SK-N-SH (cell line): ENCODE measurements around the gene HIGD1B.

Source experiments
- CHD2 ChIP-seq: fragments of 150-350 bp; IDR thresholded peaks from 2 replicates; pipeline ENCODE4 v1.6.1; 2018; ENCODE audit warnings: low read length; ENCODE audit not compliant: partially characterized antibody
- CTCF ChIP-seq: fragments of 200-600 bp; sonication (generic); IDR thresholded peaks from 2 replicates; pipeline ENCODE4 v1.6.1; 2017; ENCODE audit warnings: antibody characterized with exemption, mild to moderate bottlenecking, moderate library complexity
- EP300 ChIP-seq, 2 experiments: IDR thresholded peaks; 2 replicates each; pipeline versions ENCODE4 v1.4.0 to v1.6.1; 2012; ENCODE audit warnings: borderline replicate concordance in 1 of 2, low read depth in 1 of 2, low read length in 1 of 2
- EZH2phosphoT487 ChIP-seq: fragments of 200-600 bp; sonication (generic); IDR thresholded peaks from 2 replicates; pipeline ENCODE4 v1.6.1; 2017; ENCODE audit warnings: low read depth, mixed run types, mild to moderate bottlenecking, antibody characterized with exemption, moderate library complexity, borderline replicate concordance
- GATA2 ChIP-seq: sonication (generic); formaldehyde crosslinking; IDR thresholded peaks from 2 replicates; pipeline ENCODE4 v1.5.0; 2020; ENCODE audit warnings: mild to moderate bottlenecking, missing genetic modification reagents
- JUND ChIP-seq: IDR thresholded peaks from 2 replicates; pipeline ENCODE4 v1.4.0; 2012
- MAX ChIP-seq: IDR thresholded peaks from 2 replicates; pipeline ENCODE4 v1.4.0; 2012; ENCODE audit warnings: low read depth
- MEF2A ChIP-seq: IDR thresholded peaks from 2 replicates; pipeline ENCODE4 v1.4.0; 2012; ENCODE audit warnings: low read depth, borderline replicate concordance
- POLR2AphosphoS5 ChIP-seq: IDR thresholded peaks from 2 replicates; pipeline ENCODE4 v1.6.1; 2012; ENCODE audit warnings: low read depth, low read length
- RCOR1 ChIP-seq: fragments of 150-350 bp; IDR thresholded peaks from 2 replicates; pipeline ENCODE4 v1.6.1; 2017; ENCODE audit warnings: antibody characterized with exemption, low read length
- RFX5 ChIP-seq: IDR thresholded peaks from 2 replicates; pipeline ENCODE4 v1.6.1; 2012; ENCODE audit warnings: mild to moderate bottlenecking, improper control_type of control experiment, low read length
- SIN3A ChIP-seq: IDR thresholded peaks from 2 replicates; pipeline ENCODE4 v1.6.1; 2012; ENCODE audit warnings: low read depth, mild to moderate bottlenecking, low read length, moderate library complexity, borderline replicate concordance
- TAF1 ChIP-seq: IDR thresholded peaks from 2 replicates; pipeline ENCODE4 v1.6.1; 2012; ENCODE audit warnings: low read depth, mild to moderate bottlenecking, low read length, moderate library complexity, borderline replicate concordance
- USF1 ChIP-seq: IDR thresholded peaks from 2 replicates; pipeline ENCODE4 v1.4.0; 2012; ENCODE audit warnings: low read depth, borderline replicate concordance

DNA sequence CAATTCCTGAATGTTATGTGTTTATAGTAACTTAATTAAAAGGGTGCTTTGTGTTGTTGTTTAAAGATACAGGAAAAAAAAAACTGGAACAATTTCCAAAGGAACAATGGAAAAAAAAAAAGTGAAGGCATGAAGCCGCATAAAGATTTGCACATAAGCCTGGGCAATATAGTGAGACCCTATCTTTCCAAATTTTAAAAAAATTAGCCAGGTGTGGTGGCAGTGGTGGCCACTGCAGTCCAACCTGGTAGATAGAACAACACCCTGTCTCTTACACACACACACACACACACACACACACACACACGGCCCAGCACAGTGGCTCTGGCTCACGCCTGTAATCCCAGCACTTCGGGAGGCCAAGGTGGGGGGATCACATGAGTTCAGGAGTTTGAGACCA lies 39.5 kb upstream of the HIGD1B start:
- no peak for TF ChIP-seq JUND
- no peak for TF ChIP-seq CHD2
- TF ChIP-seq CTCF = no peak
- TF ChIP-seq TAF1 = no peak
- no peak; a peak in 1 of 4 replicates for TF ChIP-seq EP300 (IDR thresholded peaks at IDR 0.05; ENCODE audit: borderline replicate concordance in 1 of 2, low read depth in 1 of 2, low read length in 1 of 2)
- TF ChIP-seq RFX5 = no peak
- TF ChIP-seq POLR2AphosphoS5 = no peak
- TF ChIP-seq SIN3A = no peak
- no peak for TF ChIP-seq MAX
- TF ChIP-seq GATA2 = no peak
- no peak for TF ChIP-seq EZH2phosphoT487
- no peak for TF ChIP-seq MEF2A
- no peak for TF ChIP-seq USF1
- TF ChIP-seq RCOR1 = no peak
